IMR-90 (cell line): ENCODE data around the gene ARMC5.
"Not testable (repeated sequence)": the region's sequence is repeated elsewhere in the genome, so short reads cannot be mapped to it uniquely, and the experiment has no call there.

Experiments
- POLR2A ChIP-seq: IDR thresholded peaks from 2 replicates; pipeline ENCODE4 v1.6.1; 2012; ENCODE audit warnings: mild to moderate bottlenecking, low read depth, low read length
- TF ChIP-seq, protein P1 (sequence below): conservative IDR thresholded peaks from 2 replicates; pipeline ENCODE4 v1.5.1; 2012; ENCODE audit warnings: mild to moderate bottlenecking, low read depth, low read length, improper control_type of control experiment

DNA sequence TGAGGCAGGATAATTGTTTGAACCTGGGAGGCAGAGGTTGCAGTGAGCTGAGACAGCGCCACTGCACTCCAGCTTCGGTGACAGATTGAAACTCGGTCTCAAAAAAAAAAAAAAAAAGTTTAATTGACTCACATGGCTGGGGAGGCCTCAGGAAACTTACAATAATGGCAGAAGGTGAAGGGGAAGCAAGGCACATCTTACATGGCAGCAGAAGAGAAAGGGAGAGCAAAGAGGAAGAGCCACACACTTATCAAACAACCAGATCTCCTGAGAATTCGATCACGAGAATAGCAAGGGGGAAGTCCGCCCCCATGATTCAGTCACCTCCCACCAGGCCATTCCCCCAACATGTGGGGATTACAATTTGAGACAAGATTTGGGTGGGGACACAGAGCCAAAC, 13.4 kb upstream of the ARMC5 start:
- TF ChIP-seq POLR2A = not testable (repeated sequence)
- TF ChIP-seq, protein P1, sequence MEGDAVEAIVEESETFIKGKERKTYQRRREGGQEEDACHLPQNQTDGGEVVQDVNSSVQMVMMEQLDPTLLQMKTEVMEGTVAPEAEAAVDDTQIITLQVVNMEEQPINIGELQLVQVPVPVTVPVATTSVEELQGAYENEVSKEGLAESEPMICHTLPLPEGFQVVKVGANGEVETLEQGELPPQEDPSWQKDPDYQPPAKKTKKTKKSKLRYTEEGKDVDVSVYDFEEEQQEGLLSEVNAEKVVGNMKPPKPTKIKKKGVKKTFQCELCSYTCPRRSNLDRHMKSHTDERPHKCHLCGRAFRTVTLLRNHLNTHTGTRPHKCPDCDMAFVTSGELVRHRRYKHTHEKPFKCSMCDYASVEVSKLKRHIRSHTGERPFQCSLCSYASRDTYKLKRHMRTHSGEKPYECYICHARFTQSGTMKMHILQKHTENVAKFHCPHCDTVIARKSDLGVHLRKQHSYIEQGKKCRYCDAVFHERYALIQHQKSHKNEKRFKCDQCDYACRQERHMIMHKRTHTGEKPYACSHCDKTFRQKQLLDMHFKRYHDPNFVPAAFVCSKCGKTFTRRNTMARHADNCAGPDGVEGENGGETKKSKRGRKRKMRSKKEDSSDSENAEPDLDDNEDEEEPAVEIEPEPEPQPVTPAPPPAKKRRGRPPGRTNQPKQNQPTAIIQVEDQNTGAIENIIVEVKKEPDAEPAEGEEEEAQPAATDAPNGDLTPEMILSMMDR = not testable (repeated sequence)
